IMR-90 (cell line): ENCODE results near the gene MR1.

ENCODE experiments used
- RCOR1 ChIP-seq: IDR thresholded peaks from 2 replicates; pipeline ENCODE4 v1.6.1; 2012; ENCODE audit warnings: mild to moderate bottlenecking, low read length, improper control_type of control experiment; ENCODE audit not compliant: insufficient replicate concordance
- TF ChIP-seq, protein P1 (sequence below): conservative IDR thresholded peaks from 2 replicates; pipeline ENCODE4 v1.5.1; 2012; ENCODE audit warnings: mild to moderate bottlenecking, low read depth, low read length, improper control_type of control experiment
- TF ChIP-seq, protein P2 (sequence below): fragments of 150-350 bp; IDR thresholded peaks from 2 replicates; pipeline ENCODE4 v1.6.1; 2017; ENCODE audit warnings: mild to moderate bottlenecking, antibody characterized with exemption, low read length, low read depth

DNA sequence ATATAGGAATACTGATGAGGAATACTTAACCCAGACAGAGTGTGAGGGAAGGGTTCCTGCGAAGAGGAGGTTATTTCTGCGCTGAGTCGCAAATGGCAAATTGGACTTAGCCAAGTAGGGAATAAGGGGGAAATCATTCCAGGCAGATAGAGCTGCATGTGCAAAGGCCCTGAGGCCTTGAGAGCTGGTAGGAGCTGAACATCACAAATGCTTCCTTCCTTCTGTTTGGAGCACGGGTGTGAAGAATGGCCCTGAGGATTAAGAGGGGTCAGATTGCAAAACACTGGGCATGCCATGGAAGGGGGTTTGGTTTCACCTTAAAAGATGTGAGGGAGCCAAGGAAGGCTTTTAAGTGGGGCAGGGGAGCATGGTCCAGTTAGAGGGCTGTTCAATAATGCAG, 67.2 kb downstream of the MR1 start:
- no peak for TF ChIP-seq RCOR1
- TF ChIP-seq, protein P1, sequence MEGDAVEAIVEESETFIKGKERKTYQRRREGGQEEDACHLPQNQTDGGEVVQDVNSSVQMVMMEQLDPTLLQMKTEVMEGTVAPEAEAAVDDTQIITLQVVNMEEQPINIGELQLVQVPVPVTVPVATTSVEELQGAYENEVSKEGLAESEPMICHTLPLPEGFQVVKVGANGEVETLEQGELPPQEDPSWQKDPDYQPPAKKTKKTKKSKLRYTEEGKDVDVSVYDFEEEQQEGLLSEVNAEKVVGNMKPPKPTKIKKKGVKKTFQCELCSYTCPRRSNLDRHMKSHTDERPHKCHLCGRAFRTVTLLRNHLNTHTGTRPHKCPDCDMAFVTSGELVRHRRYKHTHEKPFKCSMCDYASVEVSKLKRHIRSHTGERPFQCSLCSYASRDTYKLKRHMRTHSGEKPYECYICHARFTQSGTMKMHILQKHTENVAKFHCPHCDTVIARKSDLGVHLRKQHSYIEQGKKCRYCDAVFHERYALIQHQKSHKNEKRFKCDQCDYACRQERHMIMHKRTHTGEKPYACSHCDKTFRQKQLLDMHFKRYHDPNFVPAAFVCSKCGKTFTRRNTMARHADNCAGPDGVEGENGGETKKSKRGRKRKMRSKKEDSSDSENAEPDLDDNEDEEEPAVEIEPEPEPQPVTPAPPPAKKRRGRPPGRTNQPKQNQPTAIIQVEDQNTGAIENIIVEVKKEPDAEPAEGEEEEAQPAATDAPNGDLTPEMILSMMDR: no peak
- TF ChIP-seq, protein P2, sequence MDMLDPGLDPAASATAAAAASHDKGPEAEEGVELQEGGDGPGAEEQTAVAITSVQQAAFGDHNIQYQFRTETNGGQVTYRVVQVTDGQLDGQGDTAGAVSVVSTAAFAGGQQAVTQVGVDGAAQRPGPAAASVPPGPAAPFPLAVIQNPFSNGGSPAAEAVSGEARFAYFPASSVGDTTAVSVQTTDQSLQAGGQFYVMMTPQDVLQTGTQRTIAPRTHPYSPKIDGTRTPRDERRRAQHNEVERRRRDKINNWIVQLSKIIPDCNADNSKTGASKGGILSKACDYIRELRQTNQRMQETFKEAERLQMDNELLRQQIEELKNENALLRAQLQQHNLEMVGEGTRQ: no peak
